Esophagus muscularis mucosa (tissue), 4 donors: ENCODE data around the gene COG5. TPM values are rescaled to one million over a fixed set of nuclear protein-coding genes. Genes with fewer than 3 reads are reported as not detected.
"Not testable (repeated sequence)": the region's sequence is repeated elsewhere in the genome, so short reads cannot be mapped to it uniquely, and the experiment has no call there.

Experiments used
- DNase-seq: peaks from one replicate; pipeline ENCODE4 v3.0.0-alpha.2; 2017; ENCODE audit errors: extremely low spot score
- H3K27ac ChIP-seq, 4 donors: fragments of 200-600 bp; sonication (generic); replicated peaks in 1 of 4; 1 replicate in 3 of 4; 2 replicates in 1 of 4; pipeline ENCODE4 v1.5.1; 2016 to 2019; ENCODE audit warnings: mild to moderate bottlenecking in 1 of 4
- H3K27me3 ChIP-seq, 4 donors: fragments of 200-600 bp; sonication (generic); one replicate each; pipeline versions ENCODE4 v1.5.1 to v1.6.0; 2016 to 2019
- H3K36me3 ChIP-seq, 4 donors: fragments of 200-600 bp; sonication (generic); one replicate each; pipeline ENCODE4 v1.5.1; 2016 to 2019
- H3K4me1 ChIP-seq, 4 donors: fragments of 200-600 bp; sonication (generic); one replicate each; pipeline ENCODE4 v1.5.1; 2016 to 2019
- H3K4me3 ChIP-seq, 4 donors: fragments of 200-600 bp; sonication (generic); 1 replicate in 2 of 4; 2 replicates in 2 of 4; pipeline ENCODE4 v1.5.1; 2016 to 2019; ENCODE audit warnings: mild to moderate bottlenecking in 4 of 4, moderate library complexity in 1 of 4
- H3K9me3 ChIP-seq, 4 donors: fragments of 200-600 bp; sonication (generic); 1 replicate in 3 of 4; 2 replicates in 1 of 4; pipeline ENCODE4 v1.5.1; 2016 to 2019
- CTCF ChIP-seq, 3 experiments: fragments of 200-600 bp in 2 of 3; fragments of 450-650 bp in 1 of 3; sonication (generic) in 2 of 3; IDR thresholded peaks; one replicate each; pipeline ENCODE4 v1.5.1; 2017 to 2019; ENCODE audit warnings: antibody characterized with exemption in 3 of 3, mild to moderate bottlenecking in 2 of 3, moderate library complexity in 1 of 3
- EP300 ChIP-seq: sonication (generic); formaldehyde crosslinking; IDR thresholded peaks from one replicate; pipeline ENCODE4 v1.6.1; 2017; ENCODE audit warnings: antibody characterized with exemption
- POLR2A ChIP-seq: fragments of 450-650 bp; IDR thresholded peaks from one replicate; pipeline ENCODE4 v1.6.1; 2017; ENCODE audit warnings: antibody characterized with exemption, moderate library complexity, mild to moderate bottlenecking, low read depth
- POLR2AphosphoS5 ChIP-seq, 2 donors: sonication (generic); formaldehyde crosslinking; IDR thresholded peaks; one replicate each; pipeline ENCODE4 v1.6.1; 2017; ENCODE audit warnings: antibody characterized with exemption in 2 of 2
- WGBS: methylation state at CpG from one replicate; pipeline ENCODE4 v1.1.5; 2018; 5-methylcytosine and 5-hydroxymethylcytosine counted together
- intact Hi-C: fragments of 100-400 bp; cut with DNase I; formaldehyde crosslinking; loops from one replicate; pipeline ENCODE4 v1.15.1; 2023
- total RNA-seq, 4 donors: library from RNA; depleted of rRNA; stranded (reverse); fragments of >200 nt; gene quantifications; one replicate each; pipeline versions ENCODE4 v1.1.0 to v1.2.1, GENCODE V29; 2016

Gene COG5
- total RNA-seq, 4 donors from 2014 or later: 20.3 to 33.4 (median 24.9) TPM

DNA sequence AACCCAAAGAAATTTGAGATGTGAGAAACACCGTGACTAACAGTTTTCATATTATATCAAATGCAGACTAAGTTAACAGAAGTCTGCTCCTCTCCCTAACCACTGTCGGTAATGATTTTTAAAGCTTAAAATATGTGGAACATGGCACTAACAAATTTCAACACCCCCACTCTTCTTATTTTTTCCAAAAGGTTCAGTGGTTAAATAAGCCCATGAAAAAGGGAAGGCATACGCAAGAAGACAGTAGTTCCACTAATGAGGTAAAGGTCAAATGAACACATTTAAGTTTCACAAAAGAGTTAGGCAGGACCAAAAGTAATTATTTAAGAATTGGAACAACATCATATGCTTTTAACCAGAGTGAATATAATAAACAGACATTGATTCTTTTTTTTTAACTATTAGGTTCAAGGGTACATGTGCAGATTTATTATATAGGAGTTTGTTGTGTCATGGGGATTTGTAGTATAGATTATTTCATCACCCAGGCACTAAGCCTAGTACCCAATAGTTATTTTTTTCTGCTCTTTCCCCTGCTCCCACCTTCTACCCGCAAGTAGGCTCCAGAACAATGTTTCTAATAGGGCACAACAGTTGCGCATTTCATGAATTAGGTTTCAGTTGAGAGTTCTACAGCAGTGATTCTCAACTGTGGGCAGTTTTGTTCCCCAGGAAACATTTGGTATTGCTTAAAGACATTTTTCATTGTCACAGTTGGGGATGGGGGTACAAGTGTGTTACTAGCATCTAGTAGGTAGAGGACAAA lies 315.0 kb downstream of the COG5 start:
- Histone ChIP-seq H3K4me1 (no peaks in the 10 kb centered on the region), H3K36me3 (peaks cover 0 to 29% (median 15%) of the 10 kb centered on the region in 4 donors), H3K27me3 (no peaks in the 10 kb centered on the region), H3K27ac (no peak overlapping the region), H3K4me3 (no peak overlapping the region), H3K9me3 (no peaks in the 10 kb centered on the region)
- WGBS: 97% methylated on average over 5 of the region's 5 CpGs
- no peak for DNase-seq
- intact Hi-C loops: no loop called here
- TF ChIP-seq POLR2A: no peak
- TF ChIP-seq CTCF (IDR thresholded peaks at IDR 0.05): no peak
- no peak for TF ChIP-seq EP300
- TF ChIP-seq POLR2AphosphoS5 (IDR thresholded peaks at IDR 0.05): no peak

- peaks cover 0 to 29% (median 15%) of the 10 kb centered on the region in 4 donors for H3K36me3 ChIP-seq
- WGBS: 100% methylated on average over 3 of the region's 3 CpGs
Observed at GRCh38 chr7:107246836-107247235, 316.9 kb downstream of the COG5 start.

GRCh38 chr7:107244613-107245012 lies 319.1 kb downstream of the COG5 start:
- H3K36me3 ChIP-seq: peaks cover 0 to 29% (median 15%) of the 10 kb centered on the region in 4 donors
- 96% methylated on average over 2 of the region's 2 CpGs for WGBS
- H3K4me3 ChIP-seq: no peak overlapping the region
- no peak overlapping the region for H3K27ac ChIP-seq
- intact Hi-C loops: no loop called here
- H3K9me3 ChIP-seq: no peaks in the 10 kb centered on the region
- no peak for DNase-seq
- TF ChIP-seq POLR2AphosphoS5 (IDR thresholded peaks at IDR 0.05) (no peak), POLR2A (no peak), CTCF (IDR thresholded peaks at IDR 0.05) (no peak), EP300 (no peak)
- no peaks in the 10 kb centered on the region for H3K27me3 ChIP-seq
- peaks cover 0 to 4% (median 0%) of the 10 kb centered on the region in 4 donors for H3K4me1 ChIP-seq

More at GRCh38 chr7:107246836-107247235, 316.9 kb downstream of the COG5 start:
- H3K4me3 ChIP-seq, H3K27ac ChIP-seq, H3K9me3 ChIP-seq, DNase-seq, H3K4me1 ChIP-seq, H3K27me3 ChIP-seq, intact Hi-C loops: not testable (repeated sequence)

DNA sequence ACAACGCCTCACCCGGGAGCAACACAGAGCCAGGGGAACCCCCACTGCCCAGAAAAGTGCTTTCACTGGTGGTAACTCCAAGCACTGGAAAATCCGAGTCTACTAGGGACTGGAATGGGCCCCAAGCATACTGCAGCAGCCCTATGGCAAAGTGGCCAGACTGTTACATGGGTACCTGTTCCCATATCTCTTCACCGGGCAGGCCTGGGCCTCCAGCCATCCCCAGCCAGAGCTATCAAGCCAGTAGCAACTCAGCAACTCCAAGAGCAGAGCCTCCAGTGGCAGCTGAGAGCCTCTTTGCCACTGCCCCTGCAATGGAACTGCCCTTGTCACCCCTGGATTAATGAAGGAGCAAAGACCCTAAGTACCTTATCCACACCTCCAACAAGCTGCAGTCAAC lies 321.5 kb downstream of the COG5 start:
- Histone ChIP-seq H3K36me3 (peaks cover 0 to 17% (median 8%) of the 10 kb centered on the region in 4 donors), H3K4me3 (no peak overlapping the region), H3K27me3 (no peaks in the 10 kb centered on the region), H3K9me3 (no peaks in the 10 kb centered on the region), H3K27ac (no peak overlapping the region), H3K4me1 (peaks cover 0 to 4% (median 2%) of the 10 kb centered on the region in 4 donors)
- no peak for TF ChIP-seq POLR2AphosphoS5 (IDR thresholded peaks at IDR 0.05)
- no peak for TF ChIP-seq CTCF (IDR thresholded peaks at IDR 0.05)
- no peak for TF ChIP-seq POLR2A
- no peak for TF ChIP-seq EP300
- 96% methylated on average over 2 of the region's 4 CpGs for WGBS
- intact Hi-C loops: no loop called here
- DNase-seq: no peak

- Histone ChIP-seq H3K27ac (no peak overlapping the region), H3K4me1 (peaks cover under 1 to 11% (median 9%) of the 10 kb centered on the region in 4 donors), H3K27me3 (no peaks in the 10 kb centered on the region), H3K9me3 (no peaks in the 10 kb centered on the region), H3K36me3 (peaks cover 0 to 10% (median 4%) of the 10 kb centered on the region in 4 donors), H3K4me3 (no peak overlapping the region)
- 93% methylated on average over 4 of the region's 4 CpGs for WGBS
- intact Hi-C loops: no loop called here
- TF ChIP-seq POLR2AphosphoS5 (IDR thresholded peaks at IDR 0.05) (no peak), CTCF (IDR thresholded peaks at IDR 0.05) (no peak), EP300 (no peak), POLR2A (no peak)
- DNase-seq: no peak
Observed at GRCh38 chr7:107237451-107237850, 326.3 kb downstream of the COG5 start.
